BLaER1 (cell line): ENCODE measurements around the gene URB2.

ENCODE experiments used
- H3K27ac ChIP-seq: shearing (Covaris generic); formaldehyde crosslinking; 2 replicates; pipeline ENCODE4 v1.8.1; 2022
- H3K27me3 ChIP-seq: shearing (Covaris generic); formaldehyde crosslinking; 2 replicates; pipeline ENCODE4 v1.8.1; 2022
- H3K36me3 ChIP-seq: shearing (Covaris generic); formaldehyde crosslinking; 2 replicates; pipeline ENCODE4 v1.8.1; 2022
- H3K4me1 ChIP-seq: shearing (Covaris generic); formaldehyde crosslinking; 2 replicates; pipeline ENCODE4 v1.8.1; 2022
- H3K4me2 ChIP-seq: shearing (Covaris generic); formaldehyde crosslinking; 2 replicates; pipeline ENCODE4 v1.8.1; 2022
- H3K4me3 ChIP-seq: shearing (Covaris generic); formaldehyde crosslinking; 2 replicates; pipeline ENCODE4 v1.8.1; 2022
- H3K9ac ChIP-seq: shearing (Covaris generic); formaldehyde crosslinking; 2 replicates; pipeline ENCODE4 v1.8.1; 2022
- H3K9me3 ChIP-seq: shearing (Covaris generic); formaldehyde crosslinking; 2 replicates; pipeline ENCODE4 v1.8.1; 2022
- H4K20me1 ChIP-seq: shearing (Covaris generic); formaldehyde crosslinking; 2 replicates; pipeline ENCODE4 v1.8.1; 2022
- Cebpa-rat ChIP-seq: shearing (Covaris generic); IDR thresholded peaks from 2 replicates; pipeline ENCODE4 v1.8.1; 2022

The URB2 gene

DNA sequence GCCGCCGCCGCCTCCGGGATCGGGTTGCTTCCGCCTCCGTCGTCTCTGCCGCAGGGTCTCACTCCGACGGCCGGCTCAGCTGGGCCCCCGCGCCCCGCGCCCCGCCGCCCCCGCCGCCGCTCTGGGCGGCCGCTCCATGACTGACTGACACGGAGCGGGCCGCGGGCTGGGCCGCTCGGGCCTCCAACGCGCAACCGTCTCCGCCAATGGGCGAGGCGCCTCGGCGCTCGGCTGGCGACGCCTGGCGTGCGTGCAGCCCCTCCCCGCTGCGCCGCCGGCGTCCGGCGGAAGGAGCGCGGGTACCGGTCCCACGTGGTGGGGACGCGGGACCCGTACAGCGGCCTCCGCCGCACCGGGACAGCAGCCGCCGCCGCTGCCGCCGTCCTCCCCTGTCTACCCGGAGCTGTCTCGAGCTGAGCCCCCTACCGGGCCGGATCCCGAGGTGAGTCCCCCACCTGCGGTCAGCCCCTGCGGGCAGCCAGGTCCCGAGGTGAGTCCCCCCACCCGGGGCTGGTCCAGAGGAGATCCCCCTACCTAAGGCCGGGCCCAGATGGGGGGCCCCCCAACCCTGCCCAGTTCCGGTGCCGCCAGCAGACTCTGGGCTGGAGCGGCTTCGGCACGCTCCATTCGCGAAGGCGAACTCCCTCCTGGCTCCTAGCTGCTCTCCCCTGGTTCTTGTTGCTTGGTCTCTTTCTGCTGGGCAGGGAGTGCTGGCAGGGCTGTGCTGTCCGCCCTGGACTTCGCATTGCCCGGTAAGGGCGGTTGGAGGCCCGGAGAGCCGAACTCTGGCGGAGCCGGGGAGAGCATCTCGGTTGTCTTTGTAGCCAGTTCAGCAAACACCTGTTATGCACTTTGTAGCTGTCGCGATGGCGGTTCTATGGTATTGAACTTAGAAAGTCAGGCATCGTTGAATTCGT is at the start of gene URB2, which contains the start of gene TAF5L:
Gene URB2, plus strand, starts transcription at position 333 of the 917 bp plus-strand sequence. CDS start 1,387 bp downstream, outside the sequence.
Gene TAF5L, minus strand, starts transcription at position 208 of the 917 bp plus-strand sequence. CDS start 11,640 bp downstream, outside the sequence.
- H3K4me3 ChIP-seq: peak within 1 kb of the TSS; percentile 100
- H3K4me2 ChIP-seq: peak within 1 kb of the TSS; percentile 90
- peaks cover 87% of the 10 kb centered on the region for H4K20me1 ChIP-seq
- no peak for TF ChIP-seq Cebpa-rat
- H3K27me3 ChIP-seq: no peaks in the 10 kb centered on the region
- peaks cover 24% of the 10 kb centered on the region for H3K36me3 ChIP-seq
- H3K4me1 ChIP-seq: peaks cover 32% of the 10 kb centered on the region
- H3K9me3 ChIP-seq: no peaks in the 10 kb centered on the region
- peak within 1 kb of the TSS; percentile 93 for H3K9ac ChIP-seq
- peak within 1 kb of the TSS; percentile 92 for H3K27ac ChIP-seq

DNA sequence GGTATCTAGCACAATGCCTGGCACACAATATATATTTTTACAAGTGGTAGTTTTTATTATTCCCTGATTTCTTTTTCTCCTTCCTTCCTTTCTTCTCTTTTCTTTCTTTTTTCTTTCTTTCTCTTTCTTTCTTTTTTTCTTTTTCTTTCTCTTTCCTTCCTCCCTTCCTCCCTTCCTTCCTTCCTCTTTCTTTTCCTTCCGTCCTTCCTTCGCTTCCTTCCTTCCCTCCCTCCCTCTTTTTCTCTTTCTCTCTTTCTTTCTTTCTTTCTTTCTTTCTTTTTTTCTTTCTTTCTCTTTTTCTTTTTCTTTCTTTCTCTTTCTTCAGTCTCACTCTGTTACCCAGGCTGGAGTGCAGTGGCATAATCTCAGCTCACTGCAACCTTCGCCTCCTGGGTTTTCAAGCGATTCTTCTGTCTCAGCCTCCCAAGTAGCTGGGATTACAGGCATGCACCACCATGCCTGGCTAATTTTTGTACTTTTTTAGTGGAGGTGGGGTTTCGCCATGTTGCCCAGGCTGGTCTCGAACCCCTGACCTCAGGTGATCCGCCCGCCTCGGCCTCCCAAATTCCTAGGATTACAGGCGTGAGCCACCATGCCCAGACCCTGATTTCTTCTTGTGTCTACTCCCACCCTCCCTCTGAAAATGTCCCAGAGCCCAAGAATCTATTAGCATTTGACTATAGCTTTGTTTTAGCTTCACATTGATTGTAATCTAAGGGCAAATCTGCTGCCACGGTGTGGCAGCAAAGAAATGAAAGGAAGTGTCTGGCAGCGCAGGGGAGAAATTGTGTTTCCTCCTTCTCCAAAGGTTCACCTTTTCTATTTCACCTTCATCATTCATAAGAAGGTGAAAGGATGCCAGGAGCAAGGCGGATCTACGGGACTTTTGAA is 47.6 kb upstream of the URB2 start:
- H3K27ac ChIP-seq: no peak overlapping the region
- H3K4me3 ChIP-seq: no peak overlapping the region
- no peaks in the 10 kb centered on the region for H3K36me3 ChIP-seq
- H3K9ac ChIP-seq: no peak overlapping the region
- H4K20me1 ChIP-seq: no peaks in the 10 kb centered on the region
- peak overlapping the region; percentile 48 for H3K4me2 ChIP-seq
- H3K9me3 ChIP-seq: no peaks in the 10 kb centered on the region
- TF ChIP-seq Cebpa-rat: no peak
- no peaks in the 10 kb centered on the region for H3K27me3 ChIP-seq
- H3K4me1 ChIP-seq: peaks cover 25% of the 10 kb centered on the region

DNA sequence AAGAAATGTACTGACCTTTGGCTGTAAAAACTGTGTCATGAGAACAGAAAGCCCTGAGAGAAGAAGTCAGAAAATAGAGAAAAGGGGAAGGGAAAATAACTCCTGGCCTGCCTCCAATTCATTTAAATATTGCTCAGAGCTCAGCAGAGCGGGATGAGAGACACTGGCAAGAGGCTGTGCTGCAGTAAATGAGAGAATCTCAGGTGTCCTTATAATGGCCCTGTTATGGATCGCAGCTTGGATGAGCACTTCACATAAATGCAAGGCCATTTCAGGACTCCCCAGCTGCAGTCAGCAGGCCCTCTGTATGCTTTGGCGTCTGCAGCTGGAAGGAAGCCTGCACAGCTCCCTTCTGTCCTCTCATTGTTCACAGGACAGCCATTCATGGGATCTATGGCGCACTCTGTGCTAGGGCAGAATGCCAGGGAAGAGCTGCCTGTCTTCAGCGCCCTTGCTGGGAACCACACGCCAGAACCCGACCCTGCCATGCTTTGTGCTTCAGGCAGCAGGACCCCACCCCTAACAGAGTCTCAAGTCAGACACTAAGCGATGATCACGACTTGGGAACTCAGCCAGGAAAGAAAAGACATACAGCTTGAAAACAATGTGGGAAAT is 46.9 kb upstream of the URB2 start:
- no peaks in the 10 kb centered on the region for H3K9me3 ChIP-seq
- no peak for TF ChIP-seq Cebpa-rat
- H4K20me1 ChIP-seq: no peaks in the 10 kb centered on the region
- peak overlapping the region; percentile 48 for H3K4me2 ChIP-seq
- no peak overlapping the region for H3K9ac ChIP-seq
- peaks cover 25% of the 10 kb centered on the region for H3K4me1 ChIP-seq
- no peaks in the 10 kb centered on the region for H3K36me3 ChIP-seq
- no peaks in the 10 kb centered on the region for H3K27me3 ChIP-seq
- no peak overlapping the region for H3K27ac ChIP-seq
- H3K4me3 ChIP-seq: no peak overlapping the region

DNA sequence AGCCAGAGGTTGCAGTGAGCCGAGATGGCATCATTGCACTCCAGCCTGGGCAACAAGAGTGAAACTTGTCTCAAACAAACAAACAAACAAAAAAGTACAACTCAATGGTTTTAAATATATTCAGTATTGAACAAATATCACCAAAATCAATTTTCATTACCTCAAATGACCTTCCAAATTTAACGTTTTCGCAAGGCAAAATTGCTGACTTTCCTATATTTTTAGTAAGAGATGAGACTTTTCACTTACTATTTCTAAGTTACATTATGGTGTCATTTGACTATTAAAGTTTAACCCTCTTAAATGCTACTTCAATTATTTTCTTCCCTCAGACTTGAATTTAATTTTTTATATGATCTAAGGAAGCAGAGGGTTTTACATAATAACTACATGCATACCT is 44.6 kb upstream of the URB2 start:
- no peaks in the 10 kb centered on the region for H3K27me3 ChIP-seq
- H3K9ac ChIP-seq: no peak overlapping the region
- H3K9me3 ChIP-seq: no peaks in the 10 kb centered on the region
- H3K27ac ChIP-seq: no peak overlapping the region
- no peak overlapping the region for H3K4me2 ChIP-seq
- H4K20me1 ChIP-seq: no peaks in the 10 kb centered on the region
- peaks cover 25% of the 10 kb centered on the region for H3K4me1 ChIP-seq
- no peaks in the 10 kb centered on the region for H3K36me3 ChIP-seq
- TF ChIP-seq Cebpa-rat: no peak
- no peak overlapping the region for H3K4me3 ChIP-seq

DNA sequence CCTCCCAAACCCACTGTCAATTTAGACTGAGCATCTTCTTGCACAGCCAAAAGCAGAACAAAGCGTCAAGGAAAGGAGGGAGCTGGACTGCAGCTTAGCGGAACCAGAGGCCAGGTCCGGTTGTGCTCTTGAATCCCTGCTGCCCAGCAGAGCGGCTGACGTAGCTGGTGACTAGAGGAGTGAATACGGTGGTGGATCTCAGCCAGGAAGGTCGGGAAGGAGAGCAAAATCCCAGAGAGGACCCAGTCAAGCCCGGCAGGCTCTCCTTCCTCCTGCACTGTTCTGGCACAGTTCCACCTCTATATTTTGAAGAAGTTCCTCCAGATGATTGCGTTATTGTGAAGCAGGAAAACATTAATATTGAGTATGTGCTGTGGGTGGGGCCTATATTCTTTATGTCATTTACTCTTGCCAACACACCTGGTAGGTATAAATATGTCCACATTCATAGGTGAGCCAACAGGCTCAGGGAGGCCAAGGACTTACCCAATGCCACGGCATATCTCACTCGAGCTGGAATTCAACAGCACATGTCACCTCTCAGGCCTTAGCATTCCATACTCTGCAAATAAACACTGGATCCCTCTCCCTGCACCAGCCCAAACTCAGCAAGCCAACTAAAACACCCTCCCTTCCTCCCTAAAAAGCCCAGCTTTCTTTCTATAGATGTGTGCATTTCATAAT is 43.9 kb upstream of the URB2 start:
- no peak overlapping the region for H3K4me3 ChIP-seq
- H3K9me3 ChIP-seq: no peaks in the 10 kb centered on the region
- H3K9ac ChIP-seq: no peak overlapping the region
- H3K4me1 ChIP-seq: peaks cover 25% of the 10 kb centered on the region
- no peaks in the 10 kb centered on the region for H3K27me3 ChIP-seq
- no peaks in the 10 kb centered on the region for H3K36me3 ChIP-seq
- no peak overlapping the region for H3K4me2 ChIP-seq
- no peaks in the 10 kb centered on the region for H4K20me1 ChIP-seq
- no peak for TF ChIP-seq Cebpa-rat
- H3K27ac ChIP-seq: no peak overlapping the region

DNA sequence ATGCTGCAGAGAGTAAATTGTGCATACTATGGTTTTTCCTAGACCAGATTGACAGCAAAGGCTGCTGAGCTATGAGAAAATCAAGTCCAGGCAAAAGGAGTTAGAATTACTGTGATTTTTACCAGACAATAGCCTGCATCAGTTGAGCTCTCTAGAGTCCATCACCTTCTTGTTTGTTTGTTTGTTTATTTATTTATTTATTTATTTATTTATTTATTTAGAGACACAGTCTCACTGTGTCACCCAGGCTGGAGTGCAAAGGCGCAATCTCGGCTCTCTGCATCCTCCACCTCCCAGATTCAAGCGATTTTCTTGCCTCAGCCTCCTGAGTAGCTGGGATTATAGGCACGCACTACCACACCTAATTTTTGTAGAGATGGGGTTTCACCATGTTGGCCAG is 43.3 kb upstream of the URB2 start:
- no peak overlapping the region for H3K27ac ChIP-seq
- no peak overlapping the region for H3K4me3 ChIP-seq
- H3K4me2 ChIP-seq: no peak overlapping the region
- no peaks in the 10 kb centered on the region for H4K20me1 ChIP-seq
- H3K4me1 ChIP-seq: peaks cover 29% of the 10 kb centered on the region
- no peaks in the 10 kb centered on the region for H3K27me3 ChIP-seq
- H3K36me3 ChIP-seq: 0 out of 2 replicates have a peak, but pooled peaks cover under 1% of the 10 kb centered on the region
- TF ChIP-seq Cebpa-rat: no peak
- H3K9me3 ChIP-seq: no peaks in the 10 kb centered on the region
- no peak overlapping the region for H3K9ac ChIP-seq

DNA sequence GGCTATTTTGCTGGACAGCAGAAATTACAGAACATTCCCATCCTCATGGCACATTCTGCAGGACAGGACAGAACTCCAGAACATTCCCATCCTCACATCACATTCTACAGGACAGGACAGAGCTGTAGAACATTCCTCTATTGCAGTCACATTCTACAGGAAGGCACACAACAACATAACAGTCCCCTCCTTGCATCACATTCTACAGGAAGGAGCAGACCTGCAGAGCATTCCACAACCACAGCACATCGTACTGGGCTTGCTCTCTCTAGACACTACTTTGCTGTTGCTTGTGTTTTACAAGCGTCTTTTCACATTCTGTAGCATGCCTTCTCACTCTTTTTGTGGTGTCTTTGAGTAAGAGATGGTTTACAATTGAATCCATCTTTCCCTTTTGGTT is 40.7 kb upstream of the URB2 start:
- H3K27ac ChIP-seq: no peak overlapping the region
- no peak for TF ChIP-seq Cebpa-rat
- H3K4me3 ChIP-seq: no peak overlapping the region
- H4K20me1 ChIP-seq: no peaks in the 10 kb centered on the region
- no peak overlapping the region for H3K4me2 ChIP-seq
- no peak overlapping the region for H3K9ac ChIP-seq
- H3K4me1 ChIP-seq: peaks cover 9% of the 10 kb centered on the region
- no peaks in the 10 kb centered on the region for H3K27me3 ChIP-seq
- peaks cover 10% of the 10 kb centered on the region; the same call in 1 of the 2 replicates for H3K36me3 ChIP-seq
- H3K9me3 ChIP-seq: no peaks in the 10 kb centered on the region

DNA sequence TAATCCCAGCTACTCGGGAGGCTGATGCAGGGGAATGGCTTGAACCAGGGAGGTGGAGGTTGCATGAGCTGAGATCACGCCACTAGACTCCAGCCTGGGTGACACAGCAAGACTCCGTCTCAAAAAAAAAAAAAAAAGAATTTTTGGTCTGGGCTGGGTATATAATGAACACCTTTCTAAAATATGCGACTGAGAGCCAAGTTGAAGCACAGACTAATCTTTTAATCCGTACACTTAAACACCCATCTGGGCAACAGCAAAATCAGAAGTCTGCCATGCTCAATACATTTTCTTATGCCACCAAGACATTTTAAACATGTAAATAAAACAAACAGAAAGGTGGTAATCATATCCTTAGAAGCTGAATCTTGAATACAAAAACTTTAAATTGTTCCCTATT is 35.9 kb upstream of the URB2 start:
- Histone ChIP-seq H3K4me2 (no peak overlapping the region), H3K4me3 (no peak overlapping the region), H3K36me3 (peaks cover 39% of the 10 kb centered on the region), H3K9ac (no peak overlapping the region), H3K9me3 (no peaks in the 10 kb centered on the region), H3K27me3 (no peaks in the 10 kb centered on the region), H3K4me1 (peaks cover 7% of the 10 kb centered on the region; the same call in 1 of the 2 replicates), H4K20me1 (peaks cover 16% of the 10 kb centered on the region; the same call in 1 of the 2 replicates), H3K27ac (no peak overlapping the region)
- TF ChIP-seq Cebpa-rat: no peak

DNA sequence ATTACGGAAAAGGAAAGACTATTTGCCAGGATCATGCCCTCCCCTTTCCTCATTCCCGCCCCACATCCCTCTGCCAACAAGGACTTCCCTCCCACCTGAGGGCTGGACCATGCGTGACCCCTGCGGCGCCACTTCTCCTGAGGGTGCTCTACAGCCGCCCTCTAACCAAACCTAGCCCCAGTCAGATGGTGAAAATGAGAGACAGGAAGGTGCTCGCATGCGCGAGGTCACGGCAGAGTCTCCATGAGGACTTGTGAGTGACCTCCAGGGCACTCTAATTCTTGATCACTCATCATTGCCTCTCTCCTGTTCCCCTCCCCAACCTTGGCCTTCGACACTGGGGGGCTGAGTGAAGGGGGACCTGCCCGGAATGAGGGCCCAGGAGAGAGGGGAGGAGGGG is 32.2 kb upstream of the URB2 start:
- no peaks in the 10 kb centered on the region for H3K9me3 ChIP-seq
- no peak overlapping the region for H3K9ac ChIP-seq
- H3K36me3 ChIP-seq: peaks cover 53% of the 10 kb centered on the region
- TF ChIP-seq Cebpa-rat: no peak
- H4K20me1 ChIP-seq: peaks cover 37% of the 10 kb centered on the region
- no peak overlapping the region for H3K4me3 ChIP-seq
- H3K27ac ChIP-seq: no peak overlapping the region
- H3K4me1 ChIP-seq: no peaks in the 10 kb centered on the region
- no peak overlapping the region for H3K4me2 ChIP-seq
- H3K27me3 ChIP-seq: no peaks in the 10 kb centered on the region
